ENCODE results near the gene TRPV5. TPM values are rescaled to one million over a fixed set of nuclear protein-coding genes. Genes with fewer than 3 reads are reported as not detected.

TRPV5 gene
- total and polyA plus RNA-seq, 2 of the 8 experiments (the other 6 are each of a cell fraction or from before 2014, with no cell fraction given) = 0.03 TPM; not detected in 1

DNA sequence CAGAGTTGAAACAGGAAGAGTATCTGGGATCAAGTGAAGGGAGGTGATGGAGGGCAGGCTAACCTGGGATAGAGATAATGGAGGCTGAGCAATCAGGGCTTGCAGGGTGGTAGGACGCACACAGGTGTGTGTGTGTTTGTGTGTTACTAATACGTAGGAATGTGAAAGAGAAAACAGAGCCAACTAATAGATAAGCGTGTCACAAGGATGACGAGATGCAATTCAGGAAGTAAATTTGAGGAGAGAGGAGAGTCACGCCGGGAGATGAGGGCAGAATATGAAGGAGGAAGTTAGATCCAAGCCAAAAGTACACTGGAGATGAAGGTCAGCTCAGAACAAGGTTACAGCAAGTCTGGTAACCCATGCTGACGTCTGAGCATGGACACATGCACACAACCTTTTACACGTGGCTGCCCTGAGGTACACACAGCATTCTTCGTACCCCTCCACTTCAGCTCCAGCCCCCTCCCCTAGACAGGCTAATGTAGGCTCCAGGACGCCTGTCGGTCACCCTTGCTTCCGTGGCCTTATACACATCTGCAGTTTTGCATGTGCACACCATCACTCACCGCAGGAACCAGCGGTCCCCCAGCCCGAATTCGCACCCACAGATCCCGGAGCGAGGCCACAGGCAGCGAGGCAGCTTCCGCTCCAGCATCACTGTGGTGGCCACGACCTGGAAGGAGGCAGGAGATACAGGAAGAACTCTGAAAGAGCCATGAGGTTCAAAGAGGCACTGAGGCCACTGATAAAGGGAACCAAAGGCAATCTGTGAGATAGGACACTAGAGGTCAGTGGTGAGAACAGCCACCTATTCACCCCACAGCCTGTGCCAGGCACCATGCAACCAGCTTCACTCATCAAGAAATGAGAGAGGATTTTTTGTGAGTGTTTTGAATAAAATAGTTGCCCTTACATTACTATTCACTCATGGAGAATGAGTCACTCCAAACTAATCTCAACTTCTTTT lies 24.3 kb downstream of the TRPV5 start:
- Histone ChIP-seq H3K4me1 (replicated peaks in 1 of 4; ENCODE audit: control insufficient read depth in 3 of 4, insufficient read depth in 4 of 4, low read length in 3 of 4) (no peaks in the 10 kb centered on the region), H3K27ac (ENCODE audit: low read depth, low read length) (no peak overlapping the region), H4K20me1 (replicated peaks in 1 of 2; ENCODE audit: control insufficient read depth in 1 of 2, insufficient read depth in 2 of 2, low read length in 2 of 2) (no peaks in the 10 kb centered on the region), H3K23ac (ENCODE audit: insufficient read length) (no peak overlapping the region), H4K91ac (replicated peaks; ENCODE audit: insufficient read length, low read length) (peak overlapping the region; percentile 35), H3K4me3 (ENCODE audit: extremely low read depth in 1 of 4, insufficient read depth in 2 of 4, low read depth in 3 of 4, low read length in 4 of 4) (no peak overlapping the region), H3K36me3 (ENCODE audit: control insufficient read depth in 2 of 4, insufficient read depth in 4 of 4, low read length in 3 of 4) (no peaks in the 10 kb centered on the region), H4K5ac (ENCODE audit: insufficient read length, low read depth, low read length) (no peak overlapping the region), H3K79me2 (ENCODE audit: control insufficient read depth in 1 of 2, insufficient read depth in 2 of 2, low read length in 2 of 2) (no peaks in the 10 kb centered on the region), H2AFZ (ENCODE audit: low read length) (peak overlapping the region; percentile 94), H3K18ac (ENCODE audit: extremely low read depth, low read length) (no peak overlapping the region), H3K9ac (replicated peaks in 1 of 4; ENCODE audit: extremely low read depth in 1 of 4, low read depth in 3 of 4, low read length in 3 of 4) (no peak overlapping the region), H2BK15ac (ENCODE audit: low read length) (no peak overlapping the region), H2AK5ac (ENCODE audit: low read depth, low read length) (no peak overlapping the region), H4K8ac (ENCODE audit: extremely low read depth, insufficient read depth, low read length) (peak overlapping the region; percentile 75; the same call in 1 of the 2 replicates), H3K79me1 (ENCODE audit: low read depth, low read length) (no peaks in the 10 kb centered on the region), H3K14ac (ENCODE audit: insufficient read length) (no peak overlapping the region), H3K56ac (replicated peaks; ENCODE audit: insufficient read length, low read depth, low read length) (no peak overlapping the region), H3K27me3 (replicated peaks in 1 of 4; ENCODE audit: control insufficient read depth in 3 of 4, extremely low read depth in 1 of 4, insufficient read depth in 3 of 4, low read length in 3 of 4) (no peaks in the 10 kb centered on the region), H2BK120ac (replicated peaks; ENCODE audit: low read depth, low read length) (no peak overlapping the region), H2BK12ac (ENCODE audit: low read depth, low read length) (no peak overlapping the region), H3K4ac (replicated peaks; ENCODE audit: insufficient read length, low read depth, low read length) (no peak overlapping the region), H2BK20ac (ENCODE audit: low read length) (no peak overlapping the region), H2BK5ac (ENCODE audit: low read depth, low read length) (no peak overlapping the region), H3K4me2 (ENCODE audit: insufficient read depth in 1 of 2, low read depth in 2 of 2, low read length in 2 of 2) (no peak overlapping the region), H3K23me2 (ENCODE audit: low read depth, low read length) (no peaks in the 10 kb centered on the region), H3K9me3 (ENCODE audit: insufficient read depth in 2 of 2, low read depth in 1 of 2, low read length in 1 of 2) (peaks cover 21 to 28% of the 10 kb centered on the region in 2 experiments)
- 86% methylated on average over 21 of the region's 21 CpGs; no CpG with 5 or more reads in 1 of the 2 experiments for WGBS, 2 experiments (ENCODE audit: extremely low coverage in 1 of 2, insufficient coverage in 1 of 2, insufficient read length in 1 of 2, insufficient replicate concordance in 2 of 2, low coverage in 1 of 2, low lambda C conversion rate in 2 of 2, missing lambda C conversion rate in 1 of 2)
- CTCF ChIA-PET (ENCODE audit: partially characterized antibody) = interaction anchor here (0.7 to 3.9 kb wide), 30 partner anchors 10 to 533 kb away, joined by 3 to 34 read pairs (median 5); partner anchors contain the start of genes KEL and TRPV5
- POLR2A ChIA-PET (ENCODE audit: partially characterized antibody) = interaction anchor here (1.0 kb wide), 1 partner anchor 14 kb away, joined by 5 read pairs; no protein-coding TSS in a partner anchor
- no peak for DNase-seq (ENCODE audit: low read depth in 1 of 2, low spot score in 2 of 2)
- TF ChIP-seq, protein P1, sequence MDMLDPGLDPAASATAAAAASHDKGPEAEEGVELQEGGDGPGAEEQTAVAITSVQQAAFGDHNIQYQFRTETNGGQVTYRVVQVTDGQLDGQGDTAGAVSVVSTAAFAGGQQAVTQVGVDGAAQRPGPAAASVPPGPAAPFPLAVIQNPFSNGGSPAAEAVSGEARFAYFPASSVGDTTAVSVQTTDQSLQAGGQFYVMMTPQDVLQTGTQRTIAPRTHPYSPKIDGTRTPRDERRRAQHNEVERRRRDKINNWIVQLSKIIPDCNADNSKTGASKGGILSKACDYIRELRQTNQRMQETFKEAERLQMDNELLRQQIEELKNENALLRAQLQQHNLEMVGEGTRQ (IDR thresholded peaks at IDR 0.05; ENCODE audit: low read length) = no peak
- TF ChIP-seq, protein P2, sequence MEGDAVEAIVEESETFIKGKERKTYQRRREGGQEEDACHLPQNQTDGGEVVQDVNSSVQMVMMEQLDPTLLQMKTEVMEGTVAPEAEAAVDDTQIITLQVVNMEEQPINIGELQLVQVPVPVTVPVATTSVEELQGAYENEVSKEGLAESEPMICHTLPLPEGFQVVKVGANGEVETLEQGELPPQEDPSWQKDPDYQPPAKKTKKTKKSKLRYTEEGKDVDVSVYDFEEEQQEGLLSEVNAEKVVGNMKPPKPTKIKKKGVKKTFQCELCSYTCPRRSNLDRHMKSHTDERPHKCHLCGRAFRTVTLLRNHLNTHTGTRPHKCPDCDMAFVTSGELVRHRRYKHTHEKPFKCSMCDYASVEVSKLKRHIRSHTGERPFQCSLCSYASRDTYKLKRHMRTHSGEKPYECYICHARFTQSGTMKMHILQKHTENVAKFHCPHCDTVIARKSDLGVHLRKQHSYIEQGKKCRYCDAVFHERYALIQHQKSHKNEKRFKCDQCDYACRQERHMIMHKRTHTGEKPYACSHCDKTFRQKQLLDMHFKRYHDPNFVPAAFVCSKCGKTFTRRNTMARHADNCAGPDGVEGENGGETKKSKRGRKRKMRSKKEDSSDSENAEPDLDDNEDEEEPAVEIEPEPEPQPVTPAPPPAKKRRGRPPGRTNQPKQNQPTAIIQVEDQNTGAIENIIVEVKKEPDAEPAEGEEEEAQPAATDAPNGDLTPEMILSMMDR (IDR thresholded peaks at IDR 0.05; ENCODE audit: control extremely low read depth in 1 of 3, insufficient read depth in 1 of 3, low read depth in 1 of 3, low read length in 3 of 3) = peak; percentile 41 to 72 (median 53)
- TF ChIP-seq RBBP5 (IDR thresholded peaks at IDR 0.05; ENCODE audit: borderline replicate concordance, low read depth, low read length) (no peak), RAD21 (IDR thresholded peaks at IDR 0.05 in 1 of 2, conservative IDR thresholded peaks at IDR 0.05 in 1 of 2; ENCODE audit: low read depth in 2 of 2, low read length in 2 of 2) (peak; percentile 43 to 55), YY1 (IDR thresholded peaks at IDR 0.05; ENCODE audit: low read depth, low read length) (peak; percentile 67; the same call in 1 of the 2 replicates)
- peak; percentile 39 for FAIRE-seq

All from H1 (cell line).